Measurements from ENCODE around the gene GAPVD1. TPM values are rescaled to one million over a fixed set of nuclear protein-coding genes. Genes with fewer than 3 reads are reported as not detected.
"Not testable (repeated sequence)": the region's sequence is repeated elsewhere in the genome, so short reads cannot be mapped to it uniquely, and the experiment has no call there.

The GAPVD1 gene
- polyA plus RNA-seq, 10 donors: 15.9 to 28.5 (median 20.7) TPM

- no peak for DNase-seq
These were observed 111.0 kb downstream of the GAPVD1 start for GRCh38 chr9:125372441-125373226.

GRCh38 chr9:125374443-125375309, 113.0 kb downstream of the GAPVD1 start:
- DNase-seq: peak; percentile 72 to 89 (median 81)

DNA sequence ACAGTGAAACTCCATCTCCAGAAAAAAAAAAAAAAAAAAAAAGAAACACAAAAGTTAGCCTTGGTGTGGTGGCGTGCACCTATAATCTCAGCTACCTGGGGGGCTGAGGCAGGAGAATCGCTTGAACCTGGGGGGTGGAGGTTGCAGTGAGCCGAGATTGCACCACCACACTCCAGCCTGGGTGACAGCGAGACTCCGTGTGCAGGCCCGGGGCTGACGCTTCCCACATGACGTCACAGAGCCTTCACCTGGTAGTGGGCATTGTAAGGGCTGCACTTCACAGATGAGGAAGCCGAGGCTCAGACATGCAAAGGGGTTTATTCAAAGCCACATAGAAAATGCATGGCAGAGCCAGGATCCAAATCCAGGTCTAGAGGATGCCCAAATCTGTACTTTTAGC, 114.2 kb downstream of the GAPVD1 start:
- no peak for DNase-seq

DNA sequence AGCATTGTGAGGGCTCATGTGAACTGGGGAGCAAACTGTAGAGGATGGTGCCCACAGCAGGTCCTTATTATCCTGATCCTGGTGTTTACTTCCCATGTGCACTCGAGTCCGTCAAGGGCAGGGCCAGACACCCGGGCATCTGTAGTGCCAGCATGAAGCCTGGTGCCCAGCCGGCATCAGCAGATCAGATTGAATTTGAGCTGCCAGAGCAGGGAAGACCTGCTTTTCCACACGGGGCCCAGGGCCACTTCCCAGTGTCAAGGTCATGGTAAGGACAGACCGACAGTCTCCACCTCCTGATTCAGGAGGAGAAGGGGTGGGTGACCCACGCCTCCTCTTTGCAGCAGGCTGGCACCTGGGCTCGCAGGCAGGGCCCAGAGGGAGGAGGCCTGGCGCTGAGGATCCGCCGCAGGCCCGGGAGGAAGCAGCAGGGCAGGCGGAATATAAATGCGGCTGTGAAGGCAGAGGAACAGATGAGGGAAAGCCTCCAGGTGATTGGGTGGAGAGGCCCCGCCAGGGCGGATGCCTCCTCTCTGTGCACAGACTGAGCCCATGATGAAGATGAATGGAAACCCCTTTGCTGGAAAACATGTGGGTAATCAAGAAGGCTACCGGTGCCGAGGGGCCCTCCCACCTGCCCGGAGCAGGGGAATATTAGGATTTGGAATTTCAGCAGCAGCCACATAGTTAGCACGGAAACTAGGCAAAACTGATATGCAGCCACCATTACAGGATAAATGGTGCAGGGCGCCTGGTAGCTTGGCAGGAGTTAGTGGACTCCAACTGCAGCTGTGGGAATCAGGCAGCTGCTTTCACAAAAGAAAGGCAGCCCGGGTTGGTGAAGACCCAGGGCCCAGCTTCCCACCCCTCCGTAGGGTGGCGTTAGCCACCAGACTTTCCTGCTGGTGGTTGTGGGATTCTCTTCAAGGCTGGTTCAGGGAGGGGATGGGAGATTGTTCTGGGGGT, 114.9 kb downstream of the GAPVD1 start:
- DNase-seq: no peak

GRCh38 chr9:125377584-125378250, 116.1 kb downstream of the GAPVD1 start:
- no peak for DNase-seq

GRCh38 chr9:125378778-125379177, 117.2 kb downstream of the GAPVD1 start:
- DNase-seq: no peak

GRCh38 chr9:125379208-125379607, 117.6 kb downstream of the GAPVD1 start:
- no peak for DNase-seq

DNA sequence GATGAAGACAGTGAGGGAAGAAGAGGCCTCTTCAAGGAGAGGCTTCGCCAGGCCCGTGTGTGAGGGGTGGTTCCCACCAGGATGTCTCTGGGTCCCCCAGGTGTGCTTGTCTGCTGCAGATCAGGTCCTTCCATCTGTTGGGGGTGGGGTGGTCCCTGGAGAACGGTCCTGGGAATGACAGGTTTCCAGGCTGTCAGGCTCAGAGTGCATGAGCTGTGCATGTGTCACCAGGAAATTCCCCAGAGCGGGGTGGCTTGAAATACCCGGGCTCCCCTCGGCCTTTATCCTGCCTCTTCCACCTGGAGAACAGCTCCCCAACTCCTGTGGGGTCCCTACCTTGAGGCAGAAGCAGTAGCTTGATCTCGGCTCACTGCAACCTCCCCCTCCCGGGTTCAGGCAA, 118.8 kb downstream of the GAPVD1 start:
- DNase-seq: no peak

DNA sequence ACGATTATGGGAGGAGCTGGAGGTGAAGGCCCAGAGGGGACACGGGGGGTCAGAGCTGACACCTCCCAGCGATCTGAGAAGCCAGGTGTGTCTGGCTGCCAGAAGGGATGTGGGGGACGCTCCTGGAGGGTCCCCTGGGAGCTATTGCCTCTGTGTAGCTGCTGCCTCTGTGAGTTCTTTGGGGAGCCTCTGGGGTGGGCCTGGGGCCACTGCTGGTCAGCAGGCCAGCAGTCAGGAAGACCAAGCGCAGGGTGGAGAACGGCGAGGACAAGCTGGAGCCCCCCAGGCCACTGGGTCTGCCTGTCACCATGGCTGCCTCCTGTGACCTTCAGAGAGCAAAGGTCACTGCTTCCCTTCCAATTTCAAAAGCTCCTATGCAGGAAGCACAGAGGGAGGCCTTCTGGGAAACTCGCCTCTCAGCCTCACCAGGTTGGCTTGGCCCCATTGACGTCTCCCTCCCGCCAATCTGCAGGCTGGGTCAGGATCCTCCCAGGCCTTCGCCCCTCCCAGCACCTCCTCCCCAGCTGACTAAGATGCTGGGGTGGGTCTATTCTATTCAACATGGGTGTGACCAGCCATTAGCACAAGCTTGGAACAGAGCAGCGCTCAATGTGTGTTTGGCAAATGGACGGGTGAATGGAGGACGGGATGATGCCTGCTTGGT, 126.4 kb downstream of the GAPVD1 start:
- no peak for DNase-seq

DNA sequence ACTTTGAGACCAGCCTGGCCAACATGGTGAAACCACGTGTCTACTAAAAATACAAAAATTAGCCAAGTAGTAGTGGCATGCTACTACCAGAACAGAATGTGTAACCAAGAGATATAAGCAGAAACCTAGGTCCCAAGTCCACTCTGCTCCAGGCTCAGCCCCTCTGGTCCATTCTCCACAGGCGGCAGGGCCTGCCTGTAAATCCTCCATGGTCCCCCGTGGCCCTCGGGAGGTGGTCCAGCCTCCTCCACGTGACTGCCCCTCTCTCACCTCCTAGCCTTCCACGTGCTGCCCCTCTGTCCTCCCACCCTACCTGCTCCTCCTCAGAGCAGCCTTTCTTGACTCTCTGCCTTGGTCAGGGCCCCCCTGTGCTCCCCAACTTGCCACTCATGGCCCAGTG, 127.4 kb downstream of the GAPVD1 start:
- DNase-seq: no peak

DNA sequence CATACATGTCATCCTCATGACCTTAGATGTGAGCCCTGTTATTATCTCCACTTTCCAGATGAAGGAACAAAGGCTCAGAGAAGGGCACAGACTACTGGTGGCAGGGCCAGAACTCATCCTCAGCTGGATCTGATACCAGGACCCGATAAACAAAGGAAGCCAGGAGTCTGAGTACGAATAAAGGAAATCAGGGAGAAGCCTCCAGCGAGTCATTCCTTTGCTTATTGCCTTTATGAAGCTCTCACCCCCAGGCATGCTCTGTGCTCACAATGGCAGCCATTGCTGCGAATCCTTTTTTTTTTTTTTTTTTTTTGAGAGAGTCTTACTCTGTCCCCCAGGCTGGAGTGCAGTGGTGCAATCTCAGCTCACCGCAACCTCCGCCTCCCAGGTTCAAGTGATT, 130.1 kb downstream of the GAPVD1 start:
- no peak for DNase-seq

DNA sequence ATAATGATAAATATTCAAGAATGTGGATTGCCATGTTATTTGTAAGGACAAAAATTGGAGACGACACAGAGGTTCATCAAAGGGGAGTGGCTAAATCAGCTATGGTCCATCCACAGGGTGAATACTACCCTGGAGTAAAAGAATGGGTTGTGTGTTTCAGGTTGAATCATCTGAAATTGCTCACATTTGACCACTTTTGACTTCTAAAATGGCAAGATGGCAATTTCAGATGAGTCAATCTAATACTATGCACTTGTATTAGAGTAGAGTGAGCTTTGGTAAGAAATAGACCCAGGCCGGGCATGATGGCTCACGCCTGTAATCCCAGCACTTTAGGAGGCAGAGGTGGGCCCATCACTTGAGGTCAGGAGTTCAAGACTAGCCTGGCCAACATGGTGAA, 131.8 kb downstream of the GAPVD1 start:
- DNase-seq: no peak

GRCh38 chr9:125396799-125397198, 135.2 kb downstream of the GAPVD1 start:
- DNase-seq: no peak

DNA sequence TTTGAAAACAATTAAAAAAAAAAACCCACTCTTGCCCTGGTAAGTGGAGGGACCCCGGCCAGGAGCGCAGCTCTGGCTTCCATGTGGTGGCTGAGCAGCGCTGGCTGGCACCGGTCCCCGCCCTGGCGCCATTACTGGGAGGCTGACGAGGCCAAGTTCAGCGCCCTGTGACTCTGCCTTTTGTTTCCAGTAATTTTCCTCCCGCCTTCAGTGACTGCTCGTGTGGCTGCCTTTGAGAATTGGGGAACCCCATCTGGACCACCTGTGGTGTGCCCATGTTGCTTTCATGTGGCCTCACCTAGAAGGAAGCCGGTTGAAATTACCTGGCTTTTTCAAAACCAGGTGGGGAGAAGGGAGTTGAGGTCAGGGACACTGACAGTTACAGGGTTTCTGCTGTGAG, 136.1 kb downstream of the GAPVD1 start:
- DNase-seq: no peak

DNA sequence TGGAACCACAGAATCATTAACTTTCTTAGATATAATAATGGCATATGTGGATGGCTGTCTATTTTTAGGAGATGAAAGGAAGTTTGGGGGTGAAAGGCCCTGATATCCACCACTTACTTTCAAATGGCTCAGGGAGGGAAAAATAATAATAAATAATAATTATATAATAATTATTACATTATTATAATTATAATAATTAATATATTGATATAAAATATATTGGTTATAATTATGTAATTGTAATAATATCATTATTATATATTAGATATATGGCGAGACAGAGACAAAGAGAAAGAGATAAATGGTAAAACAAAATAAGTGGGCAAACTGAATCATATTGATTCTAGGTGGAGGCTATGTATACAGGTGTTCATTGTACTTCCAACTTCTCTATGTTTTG, 136.6 kb downstream of the GAPVD1 start:
- DNase-seq: no peak

DNA sequence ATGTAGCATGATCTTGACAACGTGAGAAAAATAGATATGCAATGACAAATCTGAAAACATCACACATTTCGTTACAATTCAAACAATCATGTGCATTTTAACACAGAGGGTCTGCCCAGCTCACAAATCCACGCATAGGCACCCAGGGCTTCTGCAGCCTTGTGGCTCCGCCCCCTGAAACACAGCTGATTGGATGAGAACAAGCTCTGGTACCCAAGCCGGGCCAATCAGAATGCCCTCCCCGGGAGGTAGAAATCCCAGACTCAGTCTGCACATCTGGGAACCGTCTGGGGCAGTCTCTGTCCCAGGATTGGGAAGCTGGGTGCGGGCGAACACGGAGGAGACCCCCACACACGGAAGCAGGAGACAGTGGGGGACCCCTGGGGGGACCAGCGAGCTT, 137.5 kb downstream of the GAPVD1 start:
- DNase-seq: no peak

- no peak for DNase-seq
These were observed 138.0 kb downstream of the GAPVD1 start for GRCh38 chr9:125399666-125400065.

- DNase-seq: not testable (repeated sequence)
These were observed 138.6 kb downstream of the GAPVD1 start for GRCh38 chr9:125400232-125400631.

- DNase-seq: no peak
These were observed 139.4 kb downstream of the GAPVD1 start for GRCh38 chr9:125400725-125401716.

Data from muscle of back (tissue), 11 donors.